HEK293 (cell line): ENCODE data around the gene AMZ1.

Experiments
- CTCF ChIA-PET: fragments of 350-600 bp; formaldehyde crosslinking; extraction: SDS; loops from one replicate; lab custom pipeline; 2021; ENCODE audit warnings: antibody characterized with exemption; lab: Yijun Ruan, JAX
- POLR2A ChIA-PET: fragments of 300-600 bp; formaldehyde crosslinking; extraction: SDS; loops from one replicate; lab custom pipeline; 2020; ENCODE audit warnings: antibody characterized with exemption, inconsistent platforms; lab: Yijun Ruan, JAX
- H3K27ac ChIP-seq: fragments of 200-500 bp; sonication (Bioruptor generic); 2 replicates; pipeline ENCODE4 v1.5.1; 2014; ENCODE audit warnings: low read depth, low read length, control low read depth, inconsistent platforms; ENCODE audit errors: extremely low read depth
- H3K36me3 ChIP-seq, 2 experiments: fragments of 200-500 bp in 1 of 2; sonication (Bioruptor generic) in 1 of 2; 1 replicate in 1 of 2; 2 replicates in 1 of 2; pipeline ENCODE4 v1.5.1; 2014 to 2017; ENCODE audit warnings: inconsistent platforms in 2 of 2, low read length in 2 of 2; ENCODE audit not compliant: control insufficient read depth in 2 of 2, insufficient read depth in 1 of 2
- H3K4me1 ChIP-seq: fragments of 200-500 bp; sonication (Bioruptor generic); 2 replicates; pipeline ENCODE4 v1.5.1; 2014; ENCODE audit warnings: mild to moderate bottlenecking, low read length, inconsistent platforms; ENCODE audit not compliant: control insufficient read depth, insufficient read depth
- H3K4me3 ChIP-seq: 2 replicates; pipeline ENCODE4 v1.5.1; 2011; ENCODE audit warnings: low read depth, mild to moderate bottlenecking, control low read depth, low read length, moderate library complexity
- H3K9me3 ChIP-seq: fragments of 200-500 bp; sonication (Bioruptor generic); 2 replicates; pipeline ENCODE4 v1.5.1; 2014; ENCODE audit warnings: low read depth, low read length, inconsistent platforms; ENCODE audit not compliant: control insufficient read depth, insufficient read depth
- CTCF ChIP-seq: fragments of 450-650 bp; formaldehyde crosslinking; IDR thresholded peaks from 2 replicates; pipeline ENCODE4 v1.5.1; 2016; ENCODE audit warnings: missing biosample characterization, missing genetic modification characterization
- GFI1B ChIP-seq: fragments of 450-650 bp; formaldehyde crosslinking; IDR thresholded peaks from 2 replicates; pipeline ENCODE4 v1.5.1; 2016; ENCODE audit warnings: missing biosample characterization, missing genetic modification characterization
- GLI2 ChIP-seq: fragments of 450-650 bp; formaldehyde crosslinking; IDR thresholded peaks from 2 replicates; pipeline ENCODE4; 2017; ENCODE audit warnings: missing biosample characterization, missing genetic modification characterization, low read depth, borderline replicate concordance
- HOXD13 ChIP-seq: sonication (generic); formaldehyde crosslinking; IDR thresholded peaks from 2 replicates; pipeline ENCODE4 v1.8.0; 2022; ENCODE audit warnings: missing genetic modification reagents, borderline replicate concordance
- REST ChIP-seq: fragments of 450-650 bp; formaldehyde crosslinking; IDR thresholded peaks from 2 replicates; pipeline ENCODE4 v1.5.1; 2016; ENCODE audit warnings: missing biosample characterization, missing genetic modification characterization
- SALL2 ChIP-seq: fragments of 450-650 bp; formaldehyde crosslinking; IDR thresholded peaks from 2 replicates; pipeline ENCODE4 v1.5.0; 2017; ENCODE audit warnings: missing biosample characterization, mild to moderate bottlenecking, missing genetic modification characterization, borderline replicate concordance
- SP7 ChIP-seq: fragments of 450-650 bp; formaldehyde crosslinking; IDR thresholded peaks from 2 replicates; pipeline ENCODE4 v1.5.1; 2016; ENCODE audit warnings: missing biosample characterization, missing genetic modification characterization
- YY1 ChIP-seq: fragments of 450-650 bp; formaldehyde crosslinking; IDR thresholded peaks from 2 replicates; pipeline ENCODE4 v1.5.1; 2018; ENCODE audit warnings: missing biosample characterization, missing genetic modification characterization
- ZBTB21 ChIP-seq: fragments of 450-650 bp; formaldehyde crosslinking; IDR thresholded peaks from 2 replicates; pipeline ENCODE4 v1.5.1; 2017; ENCODE audit warnings: missing biosample characterization, missing genetic modification characterization
- ZFP37 ChIP-seq: fragments of 450-650 bp; formaldehyde crosslinking; IDR thresholded peaks from 2 replicates; pipeline ENCODE4 v1.5.1; 2016; ENCODE audit warnings: missing biosample characterization, missing genetic modification characterization
- ZNF112 ChIP-seq: fragments of 450-650 bp; formaldehyde crosslinking; IDR thresholded peaks from 2 replicates; pipeline ENCODE4 v1.5.0; 2017; ENCODE audit warnings: missing biosample characterization, missing genetic modification characterization
- ZNF2 ChIP-seq: fragments of 450-650 bp; formaldehyde crosslinking; IDR thresholded peaks from 2 replicates; pipeline ENCODE4 v1.5.1; 2016; ENCODE audit warnings: missing biosample characterization, missing genetic modification characterization
- ZNF211 ChIP-seq: fragments of 450-650 bp; formaldehyde crosslinking; IDR thresholded peaks from 2 replicates; pipeline ENCODE4 v1.5.1; 2016; ENCODE audit warnings: low read depth, missing biosample characterization, missing genetic modification characterization
- ZNF24 ChIP-seq: fragments of 450-650 bp; formaldehyde crosslinking; IDR thresholded peaks from 2 replicates; pipeline ENCODE4 v1.5.1; 2016; ENCODE audit warnings: missing biosample characterization, missing genetic modification characterization
- ZNF555 ChIP-seq: fragments of 450-650 bp; formaldehyde crosslinking; conservative IDR thresholded peaks from 2 replicates; pipeline ENCODE4 v1.5.1; 2017; ENCODE audit warnings: missing biosample characterization, mild to moderate bottlenecking, missing genetic modification characterization, inconsistent platforms
- ZNF560 ChIP-seq: fragments of 450-650 bp; formaldehyde crosslinking; IDR thresholded peaks from 2 replicates; pipeline ENCODE4 v1.5.1; 2017; ENCODE audit warnings: missing biosample characterization, missing genetic modification characterization, borderline replicate concordance
- ZNF596 ChIP-seq: fragments of 450-650 bp; IDR thresholded peaks from 2 replicates; pipeline ENCODE4 v1.5.0; 2018; ENCODE audit warnings: missing biosample characterization, mild to moderate bottlenecking, missing genetic modification characterization, moderate library complexity
- ZNF621 ChIP-seq: fragments of 450-650 bp; formaldehyde crosslinking; IDR thresholded peaks from 2 replicates; pipeline ENCODE4 v1.5.1; 2017; ENCODE audit warnings: missing biosample characterization, missing genetic modification characterization
- ZXDB ChIP-seq: fragments of 450-650 bp; formaldehyde crosslinking; IDR thresholded peaks from 2 replicates; pipeline ENCODE4 v1.5.1; 2016; ENCODE audit warnings: missing biosample characterization, missing genetic modification characterization

Gene AMZ1

GRCh38 chr7:2718296-2718965 is 30.4 kb downstream of the AMZ1 start:
- CTCF ChIA-PET, result interaction anchor here (0.6 to 1.9 kb wide), 14 partner anchors 8 to 1237 kb away, joined by 3 to 12 read pairs (median 4); no protein-coding TSS in a partner anchor
- Histone ChIP-seq H3K27ac (no peak overlapping the region), H3K4me1 (peaks cover 3% of the 10 kb centered on the region; the same call in 1 of the 2 replicates), H3K36me3 (no peaks in the 10 kb centered on the region), H3K9me3 (no peaks in the 10 kb centered on the region), H3K4me3 (no peak overlapping the region)
- POLR2A ChIA-PET, result no interaction called here
- TF ChIP-seq ZNF560 (tag by site-specific recombination), result no peak
- no peak for TF ChIP-seq ZFP37 (tag by site-specific recombination)
- TF ChIP-seq ZBTB21 (tag by site-specific recombination), result no peak
- TF ChIP-seq REST, result no peak
- TF ChIP-seq HOXD13 (CRISPR knock-in tag), result no peak
- no peak for TF ChIP-seq ZNF24 (tag by site-specific recombination)
- no peak for TF ChIP-seq YY1 (tag by site-specific recombination)
- TF ChIP-seq SP7 (tag by site-specific recombination), result no peak

- Histone ChIP-seq H3K4me3 (no peak overlapping the region), H3K9me3 (no peaks in the 10 kb centered on the region)
- POLR2A ChIA-PET, result no interaction called here
- CTCF ChIA-PET, result interaction anchor here (0.6 to 1.9 kb wide), 20 partner anchors 9 to 1929 kb away, joined by 3 to 12 read pairs (median 4); no protein-coding TSS in a partner anchor
- no peak for TF ChIP-seq ZNF555 (tag by site-specific recombination)
- TF ChIP-seq CTCF (tag by site-specific recombination), result peak; percentile 45; the same call in 1 of the 2 replicates
- TF ChIP-seq, all 188 proteins: peak for 1
- Histone ChIP-seq H3K36me3 (no peaks in the 10 kb centered on the region), H3K27ac (no peak overlapping the region), H3K4me1 (peaks cover 3% of the 10 kb centered on the region; the same call in 1 of the 2 replicates)
Observed at GRCh38 chr7:2719007-2719406, 31.0 kb downstream of the AMZ1 start.

- ChIA-PET POLR2A (no interaction called here), CTCF (interaction anchor here (0.7 to 1.9 kb wide), 3 partner anchors 10 to 1070 kb away, joined by 3 to 12 read pairs (median 4); no protein-coding TSS in a partner anchor)
- Histone ChIP-seq H3K27ac (no peak overlapping the region), H3K36me3 (no peaks in the 10 kb centered on the region), H3K4me3 (no peak overlapping the region), H3K9me3 (no peaks in the 10 kb centered on the region), H3K4me1 (peaks cover 3% of the 10 kb centered on the region; the same call in 1 of the 2 replicates)
- TF ChIP-seq GLI2 (tag by site-specific recombination), result no peak
- no peak for TF ChIP-seq ZNF211
- no peak for TF ChIP-seq ZNF2 (tag by site-specific recombination)
- TF ChIP-seq ZXDB (tag by site-specific recombination), result no peak
- TF ChIP-seq GFI1B (tag by site-specific recombination), result no peak
- TF ChIP-seq ZNF596 (tag by site-specific recombination), result no peak
- no peak for TF ChIP-seq ZNF112 (tag by site-specific recombination)
- no peak for TF ChIP-seq ZFP37 (tag by site-specific recombination)
- TF ChIP-seq ZNF621 (tag by site-specific recombination), result no peak
- TF ChIP-seq SALL2 (tag by site-specific recombination), result no peak
Observed at GRCh38 chr7:2720024-2720423, 32.0 kb downstream of the AMZ1 start.
